Transverse colon (tissue), 4 donors: ENCODE results near the gene STAT5B. TPM values are rescaled to one million over a fixed set of nuclear protein-coding genes. Genes with fewer than 3 reads are reported as not detected.
"Not testable (repeated sequence)": the region's sequence is repeated elsewhere in the genome, so short reads cannot be mapped to it uniquely, and the experiment has no call there.

ENCODE experiments used
- DNase-seq: peaks from one replicate; pipeline ENCODE4 v3.0.0-alpha.2; 2019
- H3K27ac ChIP-seq, 4 donors: fragments of 200-600 bp; sonication (generic); 2 replicates each; pipeline ENCODE4 v1.5.1; 2016 to 2018; ENCODE audit warnings: inconsistent platforms in 4 of 4
- H3K27me3 ChIP-seq: fragments of 200-600 bp; sonication (generic); 2 replicates; pipeline ENCODE4 v1.5.1; 2017; ENCODE audit warnings: inconsistent platforms
- H3K36me3 ChIP-seq, 4 donors: fragments of 200-600 bp; sonication (generic); 2 replicates each; pipeline ENCODE4 v1.5.1; 2017 to 2019; ENCODE audit warnings: inconsistent platforms in 4 of 4
- H3K4me1 ChIP-seq, 4 donors: fragments of 200-600 bp; sonication (generic); 2 replicates each; pipeline ENCODE4 v1.5.1; 2017 to 2020; ENCODE audit warnings: inconsistent platforms in 4 of 4
- H3K4me3 ChIP-seq, 4 donors: fragments of 200-600 bp; sonication (generic); 1 replicate in 1 of 4; 2 replicates in 3 of 4; pipeline versions ENCODE4 v1.5.1 to v1.6.1; 2017 to 2019; ENCODE audit warnings: inconsistent platforms in 4 of 4
- H3K9me3 ChIP-seq, 2 donors: fragments of 200-600 bp; sonication (generic); 2 replicates each; pipeline ENCODE4 v1.5.1; 2017 to 2019; ENCODE audit warnings: inconsistent platforms in 2 of 2
- EP300 ChIP-seq: sonication (generic); formaldehyde crosslinking; IDR thresholded peaks from one replicate; pipeline ENCODE4 v1.6.1; 2017; ENCODE audit warnings: antibody characterized with exemption, low read depth
- POLR2A ChIP-seq: fragments of 450-650 bp; IDR thresholded peaks from one replicate; pipeline ENCODE4 v1.6.1; 2016; ENCODE audit warnings: antibody characterized with exemption, mild to moderate bottlenecking, moderate library complexity
- POLR2AphosphoS5 ChIP-seq, 3 donors: sonication (generic); formaldehyde crosslinking; IDR thresholded peaks; one replicate each; pipeline ENCODE4 v1.6.1; 2016; ENCODE audit warnings: antibody characterized with exemption in 3 of 3
- WGBS, 2 donors: methylation state at CpG; one replicate each; pipeline ENCODE4 v1.1.5; 2018; ENCODE audit warnings: low coverage in 1 of 2; 5-methylcytosine and 5-hydroxymethylcytosine counted together
- in situ Hi-C, 4 donors: fragments of 200-750 bp; cut with MboI; loops; one replicate each; pipeline versions ENCODE4 v1.15.0 to v1.15.1; 2017; ENCODE audit warnings: low sequenced_read_pairs in 3 of 4, low pct_ligation_motif_present in 1 of 4, low pct_unique_long_range_greater_than_20kb in 1 of 4
- intact Hi-C: fragments of 100-400 bp; cut with DNase I; formaldehyde crosslinking; loops from one replicate; pipeline ENCODE4 v1.15.1; 2023; ENCODE audit warnings: low total_unique reads
- total RNA-seq, 4 donors: library from RNA; depleted of rRNA; stranded (reverse); fragments of >200 nt; gene quantifications; one replicate each; pipeline ENCODE4 v1.1.0, GENCODE V29; 2016
- TF ChIP-seq, protein P1 (sequence below), 5 experiments: fragments of 200-600 bp in 3 of 5; fragments of 450-650 bp in 2 of 5; sonication (generic) in 3 of 5; IDR thresholded peaks; 1 replicate in 2 of 5; 2 replicates in 3 of 5; pipeline ENCODE4 v1.5.1; 2016 to 2017; ENCODE audit warnings: antibody characterized with exemption in 5 of 5, inconsistent platforms in 3 of 5, mild to moderate bottlenecking in 2 of 5, moderate library complexity in 1 of 5

STAT5B gene
- total RNA-seq, 4 donors from 2014 or later = 51.3 to 151 (median 79.1) TPM

DNA sequence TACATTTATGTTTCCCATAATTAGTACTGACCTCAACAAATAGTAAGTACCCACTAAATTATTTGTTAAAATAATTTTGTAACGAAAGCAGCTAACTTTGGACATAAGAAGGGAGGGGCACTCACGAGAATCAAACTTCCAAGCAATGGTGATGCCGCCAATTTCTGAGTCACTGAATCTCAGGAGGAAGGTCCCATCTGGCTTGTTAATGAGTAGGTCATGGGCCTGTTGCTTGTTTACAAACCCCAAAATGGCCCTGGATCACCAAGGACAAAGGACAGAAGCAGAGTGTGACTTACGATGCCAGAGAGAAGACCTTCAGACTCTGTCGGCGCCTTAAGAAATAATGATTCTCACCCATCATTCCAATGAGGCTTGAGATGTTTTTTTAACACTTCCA lies 66.1 kb downstream of the STAT5B start:
- intact Hi-C loops = no loop called here
- no peak for DNase-seq
- H3K4me1 ChIP-seq = peaks cover 0 to 3% (median 1%) of the 10 kb centered on the region in 4 donors
- no peaks in the 10 kb centered on the region for H3K9me3 ChIP-seq
- in situ Hi-C loops = no loop called here
- H3K36me3 ChIP-seq = peaks cover 0 to 51% (median 23%) of the 10 kb centered on the region in 4 donors
- WGBS, 2 donors = 92 to 95% methylated on average over 6 of the region's 6 CpGs
- H3K4me3 ChIP-seq = no peak overlapping the region
- no peaks in the 10 kb centered on the region for H3K27me3 ChIP-seq
- no peak overlapping the region for H3K27ac ChIP-seq
- TF ChIP-seq EP300 (no peak), POLR2AphosphoS5 (IDR thresholded peaks at IDR 0.05) (no peak), POLR2A (no peak)
- TF ChIP-seq, protein P1, sequence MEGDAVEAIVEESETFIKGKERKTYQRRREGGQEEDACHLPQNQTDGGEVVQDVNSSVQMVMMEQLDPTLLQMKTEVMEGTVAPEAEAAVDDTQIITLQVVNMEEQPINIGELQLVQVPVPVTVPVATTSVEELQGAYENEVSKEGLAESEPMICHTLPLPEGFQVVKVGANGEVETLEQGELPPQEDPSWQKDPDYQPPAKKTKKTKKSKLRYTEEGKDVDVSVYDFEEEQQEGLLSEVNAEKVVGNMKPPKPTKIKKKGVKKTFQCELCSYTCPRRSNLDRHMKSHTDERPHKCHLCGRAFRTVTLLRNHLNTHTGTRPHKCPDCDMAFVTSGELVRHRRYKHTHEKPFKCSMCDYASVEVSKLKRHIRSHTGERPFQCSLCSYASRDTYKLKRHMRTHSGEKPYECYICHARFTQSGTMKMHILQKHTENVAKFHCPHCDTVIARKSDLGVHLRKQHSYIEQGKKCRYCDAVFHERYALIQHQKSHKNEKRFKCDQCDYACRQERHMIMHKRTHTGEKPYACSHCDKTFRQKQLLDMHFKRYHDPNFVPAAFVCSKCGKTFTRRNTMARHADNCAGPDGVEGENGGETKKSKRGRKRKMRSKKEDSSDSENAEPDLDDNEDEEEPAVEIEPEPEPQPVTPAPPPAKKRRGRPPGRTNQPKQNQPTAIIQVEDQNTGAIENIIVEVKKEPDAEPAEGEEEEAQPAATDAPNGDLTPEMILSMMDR (IDR thresholded peaks at IDR 0.05) = no peak

DNA sequence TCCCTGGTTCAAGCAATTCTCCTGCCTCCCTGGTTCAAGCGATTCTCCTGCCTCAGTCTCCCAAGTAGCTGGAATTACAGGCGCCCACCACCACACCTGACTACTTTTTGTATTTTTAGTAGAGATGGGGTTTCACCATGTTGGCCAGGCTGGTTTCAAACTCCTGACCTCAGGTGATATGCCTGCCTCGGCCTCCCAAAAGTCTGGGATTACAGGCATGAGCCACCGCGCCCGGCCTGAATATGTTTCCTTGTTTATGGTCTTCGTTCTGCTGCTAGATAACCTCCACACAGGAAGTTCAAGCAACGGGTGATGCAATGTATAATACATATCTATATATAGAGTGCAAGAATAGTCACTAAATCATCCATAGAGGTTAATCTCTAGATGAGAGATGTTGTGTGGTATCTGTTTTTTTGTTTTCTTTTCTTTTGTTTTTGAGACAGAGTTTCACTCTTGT lies 70.0 kb downstream of the STAT5B start:
- H3K4me3 ChIP-seq, H3K27ac ChIP-seq, H3K9me3 ChIP-seq, in situ Hi-C loops, DNase-seq, H3K4me1 ChIP-seq, H3K27me3 ChIP-seq: not testable (repeated sequence)
- intact Hi-C loops = loop anchor here (10.0 kb wide), 1 partner anchor 1989 kb away; the partner anchor contains the start of gene ATXN7L3
- peaks cover 0 to 57% (median 21%) of the 10 kb centered on the region in 4 donors for H3K36me3 ChIP-seq
- 75 to 80% methylated on average over 7 to 8 of the region's 8 CpGs for WGBS, 2 donors

DNA sequence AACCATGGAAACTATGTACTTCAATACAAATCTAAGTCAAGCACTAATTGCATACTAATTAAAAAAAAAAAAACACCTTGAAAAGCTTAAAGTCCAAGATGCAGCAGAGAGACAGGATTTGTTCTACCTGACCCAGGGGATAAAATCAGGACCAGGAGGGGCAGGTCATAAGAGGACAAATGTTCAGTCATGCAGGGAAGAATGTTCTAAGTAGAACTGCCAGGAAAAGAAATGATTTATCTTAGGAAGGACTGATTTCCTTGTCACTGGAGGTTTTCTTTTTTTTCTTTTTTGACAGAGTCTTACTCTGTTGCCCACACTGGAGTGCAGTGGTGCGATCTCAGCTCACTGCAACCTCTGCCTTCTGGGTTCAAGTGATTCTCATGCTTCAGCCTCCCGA lies 72.8 kb downstream of the STAT5B start:
- Histone ChIP-seq H3K4me1 (peaks cover 0 to 15% (median 7%) of the 10 kb centered on the region in 4 donors), H3K36me3 (peaks cover 0 to 41% (median 10%) of the 10 kb centered on the region in 4 donors), H3K27me3 (no peaks in the 10 kb centered on the region), H3K4me3 (no peak overlapping the region), H3K9me3 (no peaks in the 10 kb centered on the region), H3K27ac (no peak overlapping the region)
- 100% methylated on average over 1 to 2 of the region's 2 CpGs for WGBS, 2 donors
- intact Hi-C loops = loop anchor here (10.0 kb wide), 1 partner anchor 1991 kb away; the partner anchor contains the start of gene ATXN7L3
- in situ Hi-C loops = no loop called here
- TF ChIP-seq POLR2AphosphoS5 (IDR thresholded peaks at IDR 0.05) (no peak), POLR2A (no peak), EP300 (no peak)
- TF ChIP-seq, protein P1 (IDR thresholded peaks at IDR 0.05) = no peak
- no peak for DNase-seq

DNA sequence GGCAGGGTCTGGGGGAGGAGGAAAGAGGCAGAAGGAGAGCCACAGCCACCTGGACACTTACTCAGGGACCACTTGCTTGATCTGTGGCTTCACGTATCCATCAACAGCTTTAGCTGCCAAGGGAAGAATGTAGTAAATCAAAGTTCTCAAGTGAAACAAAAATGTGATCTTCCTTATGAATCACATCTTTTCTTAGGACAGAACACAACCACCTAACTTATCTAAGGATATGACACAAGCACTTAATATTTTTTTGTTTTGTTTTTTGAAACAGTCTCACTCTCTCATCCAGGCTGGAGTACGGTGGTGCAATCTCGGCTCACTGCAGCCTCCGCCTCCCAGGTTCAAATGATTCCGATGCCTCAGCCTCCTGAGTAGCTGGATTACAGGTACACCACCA lies 73.5 kb downstream of the STAT5B start:
- intact Hi-C loops = loop anchor here (10.0 kb wide), 1 partner anchor 1992 kb away; the partner anchor contains the start of gene ATXN7L3
- H3K4me3 ChIP-seq = no peak overlapping the region
- 94 to 97% methylated on average over 4 to 5 of the region's 5 CpGs for WGBS, 2 donors
- no peaks in the 10 kb centered on the region for H3K27me3 ChIP-seq
- in situ Hi-C loops = no loop called here
- TF ChIP-seq, protein P1 (IDR thresholded peaks at IDR 0.05) = no peak
- TF ChIP-seq EP300 = no peak
- no peak for TF ChIP-seq POLR2A
- TF ChIP-seq POLR2AphosphoS5 (IDR thresholded peaks at IDR 0.05) = no peak
- H3K9me3 ChIP-seq = no peaks in the 10 kb centered on the region
- DNase-seq = no peak
- peaks cover 0 to 40% (median 10%) of the 10 kb centered on the region in 4 donors for H3K36me3 ChIP-seq
- no peak overlapping the region for H3K27ac ChIP-seq
- H3K4me1 ChIP-seq = peaks cover 0 to 15% (median 7%) of the 10 kb centered on the region in 4 donors

DNA sequence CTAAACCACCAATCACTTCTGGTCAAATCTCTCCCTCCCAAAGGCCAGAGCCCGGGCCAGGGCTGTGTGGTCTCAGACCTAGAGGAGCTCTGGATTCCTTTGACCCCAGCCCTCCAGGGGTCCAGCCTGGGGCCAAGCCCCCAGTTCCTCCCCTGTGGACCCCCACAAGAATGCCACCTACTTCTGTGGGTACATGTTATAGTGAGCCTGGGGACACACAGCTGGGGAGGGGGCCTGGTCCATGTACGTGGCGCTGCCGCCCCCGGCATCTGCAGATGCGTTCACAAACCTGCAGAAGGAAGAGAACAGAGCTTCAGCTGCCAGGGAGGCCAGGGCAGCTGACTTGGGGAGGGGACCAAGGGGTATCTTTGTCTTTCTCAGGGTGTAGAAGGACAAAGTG lies 74.0 kb downstream of the STAT5B start:
- WGBS, 2 donors = 93% methylated on average over 6 of the region's 6 CpGs; no CpG with 5 or more reads in 1 of the 2 donors
- no peak overlapping the region for H3K4me3 ChIP-seq
- peaks cover 0 to 15% (median 7%) of the 10 kb centered on the region in 4 donors for H3K4me1 ChIP-seq
- in situ Hi-C loops = no loop called here
- no peak for DNase-seq
- no peak overlapping the region for H3K27ac ChIP-seq
- TF ChIP-seq POLR2AphosphoS5 (IDR thresholded peaks at IDR 0.05) (no peak), POLR2A (no peak), EP300 (no peak)
- TF ChIP-seq, protein P1 (IDR thresholded peaks at IDR 0.05) = no peak
- H3K27me3 ChIP-seq = no peaks in the 10 kb centered on the region
- intact Hi-C loops = loop anchor here (10.0 kb wide), 1 partner anchor 1993 kb away; the partner anchor contains the start of gene ATXN7L3
- H3K9me3 ChIP-seq = no peaks in the 10 kb centered on the region
- peaks cover 0 to 35% (median 10%) of the 10 kb centered on the region in 4 donors for H3K36me3 ChIP-seq
